ENCODE measurements around the gene ATAD2B.

Gene ATAD2B

DNA sequence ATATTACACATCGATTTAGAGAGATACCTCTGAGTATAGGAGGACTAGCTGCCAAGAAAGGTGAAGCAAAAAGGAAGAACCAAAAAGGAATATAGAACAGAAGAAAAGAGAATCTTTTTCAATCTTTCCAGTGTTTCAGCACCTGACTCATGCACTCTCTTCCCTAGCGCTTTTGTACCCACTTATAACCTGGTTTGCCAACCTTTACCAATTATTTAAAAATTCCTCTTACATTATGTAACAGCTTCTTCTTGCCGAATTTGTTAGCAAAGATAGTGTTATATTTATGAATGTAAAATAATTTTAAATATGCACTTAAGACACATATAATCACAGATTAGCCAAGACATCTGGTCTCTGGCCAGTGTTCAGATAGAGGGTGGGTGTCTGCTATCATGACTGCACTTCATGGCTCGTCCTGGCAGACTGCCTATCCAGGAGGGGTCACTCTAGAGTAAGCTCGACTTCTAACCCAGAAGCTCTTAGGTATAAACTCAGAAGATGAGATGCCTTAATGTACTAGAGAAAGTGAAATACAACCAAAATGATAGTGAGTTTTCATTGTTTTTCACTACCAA lies 122.9 kb downstream of the ATAD2B start:
- Histone ChIP-seq H3K36me3 (replicated peaks; ENCODE audit: low read depth, low read length) (peaks cover 3% of the 10 kb centered on the region), H3K4me3 (ENCODE audit: low read length) (no peak overlapping the region), H3K9me3 (ENCODE audit: insufficient read depth, low read length) (no peaks in the 10 kb centered on the region), H4K20me1 (ENCODE audit: insufficient read depth, low read length) (no peaks in the 10 kb centered on the region), H3K27ac (ENCODE audit: low read length) (no peak overlapping the region), H3K79me2 (ENCODE audit: low read length) (no peaks in the 10 kb centered on the region), H3K4me2 (ENCODE audit: low read length) (no peak overlapping the region), H3K27me3 (ENCODE audit: low read depth, low read length) (no peaks in the 10 kb centered on the region), H3K4me1 (ENCODE audit: low read length) (peaks cover 6% of the 10 kb centered on the region), H2AFZ (ENCODE audit: low read depth, low read length) (no peak overlapping the region), H3K9ac (ENCODE audit: low read length) (no peak overlapping the region)
- TF ChIP-seq EZH2phosphoT487 (IDR thresholded peaks at IDR 0.05; ENCODE audit: low read depth) = no peak
- TF ChIP-seq, protein P1, sequence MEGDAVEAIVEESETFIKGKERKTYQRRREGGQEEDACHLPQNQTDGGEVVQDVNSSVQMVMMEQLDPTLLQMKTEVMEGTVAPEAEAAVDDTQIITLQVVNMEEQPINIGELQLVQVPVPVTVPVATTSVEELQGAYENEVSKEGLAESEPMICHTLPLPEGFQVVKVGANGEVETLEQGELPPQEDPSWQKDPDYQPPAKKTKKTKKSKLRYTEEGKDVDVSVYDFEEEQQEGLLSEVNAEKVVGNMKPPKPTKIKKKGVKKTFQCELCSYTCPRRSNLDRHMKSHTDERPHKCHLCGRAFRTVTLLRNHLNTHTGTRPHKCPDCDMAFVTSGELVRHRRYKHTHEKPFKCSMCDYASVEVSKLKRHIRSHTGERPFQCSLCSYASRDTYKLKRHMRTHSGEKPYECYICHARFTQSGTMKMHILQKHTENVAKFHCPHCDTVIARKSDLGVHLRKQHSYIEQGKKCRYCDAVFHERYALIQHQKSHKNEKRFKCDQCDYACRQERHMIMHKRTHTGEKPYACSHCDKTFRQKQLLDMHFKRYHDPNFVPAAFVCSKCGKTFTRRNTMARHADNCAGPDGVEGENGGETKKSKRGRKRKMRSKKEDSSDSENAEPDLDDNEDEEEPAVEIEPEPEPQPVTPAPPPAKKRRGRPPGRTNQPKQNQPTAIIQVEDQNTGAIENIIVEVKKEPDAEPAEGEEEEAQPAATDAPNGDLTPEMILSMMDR (IDR thresholded peaks at IDR 0.05; ENCODE audit: low read depth, low read length) = peak; percentile 61

DNA sequence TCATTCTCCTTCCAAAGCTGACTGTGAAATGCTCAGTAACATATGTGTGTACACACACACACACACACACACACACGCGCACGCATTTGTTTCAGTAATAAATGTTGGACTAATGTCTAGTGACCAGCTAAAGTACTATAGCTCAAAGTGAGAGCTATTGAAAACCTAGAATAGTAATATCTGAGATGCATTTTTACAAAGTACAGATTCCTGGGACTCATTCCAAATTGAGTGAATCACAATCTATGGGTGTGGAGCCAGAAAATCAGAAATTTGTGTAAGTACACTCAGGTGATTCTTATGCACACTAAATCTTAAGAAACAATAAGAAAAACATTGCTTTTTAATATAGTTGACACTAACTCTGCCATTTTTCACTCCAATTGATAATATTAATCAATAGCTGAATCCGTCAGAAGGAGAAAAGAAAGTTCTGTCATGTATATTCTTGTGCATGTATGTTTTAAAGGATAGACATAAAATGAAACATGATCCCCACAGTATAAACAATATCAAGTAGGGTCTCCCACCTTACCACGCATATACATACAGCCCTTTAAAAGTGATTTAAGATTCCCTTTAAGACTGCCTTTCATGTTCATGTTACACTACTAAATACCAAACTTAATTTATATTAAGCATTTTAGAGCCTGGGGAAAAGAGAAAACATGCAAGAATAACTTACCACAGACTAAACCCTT lies 123.5 kb downstream of the ATAD2B start:
- H2AFZ ChIP-seq (ENCODE audit: low read depth, low read length) = no peak overlapping the region
- no peak overlapping the region for H3K4me3 ChIP-seq (ENCODE audit: low read length)
- no peak overlapping the region for H3K27ac ChIP-seq (ENCODE audit: low read length)
- TF ChIP-seq, protein P1 (IDR thresholded peaks at IDR 0.05; ENCODE audit: low read depth, low read length) = no peak
- no peak for TF ChIP-seq EZH2phosphoT487 (IDR thresholded peaks at IDR 0.05; ENCODE audit: low read depth)
- H4K20me1 ChIP-seq (ENCODE audit: insufficient read depth, low read length) = no peaks in the 10 kb centered on the region
- H3K27me3 ChIP-seq (ENCODE audit: low read depth, low read length) = no peaks in the 10 kb centered on the region
- H3K4me2 ChIP-seq (ENCODE audit: low read length) = no peak overlapping the region
- no peaks in the 10 kb centered on the region for H3K36me3 ChIP-seq (replicated peaks; ENCODE audit: low read depth, low read length)
- H3K79me2 ChIP-seq (ENCODE audit: low read length) = no peaks in the 10 kb centered on the region
- no peaks in the 10 kb centered on the region for H3K4me1 ChIP-seq (ENCODE audit: low read length)
- no peak overlapping the region for H3K9ac ChIP-seq (ENCODE audit: low read length)
- H3K9me3 ChIP-seq (ENCODE audit: insufficient read depth, low read length) = no peaks in the 10 kb centered on the region

DNA sequence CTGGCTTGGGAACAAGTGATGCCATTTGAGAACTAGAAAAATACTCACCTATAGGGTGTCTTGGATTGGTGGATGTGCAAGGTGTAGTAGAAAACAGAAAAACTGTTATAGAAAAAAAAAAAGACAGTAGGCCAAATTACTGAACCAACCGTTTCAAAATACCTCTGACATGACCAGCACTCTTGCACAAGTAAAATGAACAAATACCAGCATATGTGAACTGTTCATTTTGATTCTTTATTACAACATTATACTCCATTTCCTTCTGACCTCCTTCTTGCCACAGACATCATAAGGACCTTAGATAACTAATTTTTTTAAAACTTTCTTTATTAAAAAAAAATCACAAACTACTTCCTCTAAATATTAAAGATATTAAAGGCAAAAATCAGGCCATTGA lies 125.5 kb downstream of the ATAD2B start:
- no peaks in the 10 kb centered on the region for H3K4me1 ChIP-seq (ENCODE audit: low read length)
- no peak overlapping the region for H3K4me3 ChIP-seq (ENCODE audit: low read length)
- no peak overlapping the region for H2AFZ ChIP-seq (ENCODE audit: low read depth, low read length)
- H3K4me2 ChIP-seq (ENCODE audit: low read length) = no peak overlapping the region
- TF ChIP-seq, protein P1 (IDR thresholded peaks at IDR 0.05; ENCODE audit: low read depth, low read length) = no peak
- TF ChIP-seq EZH2phosphoT487 (IDR thresholded peaks at IDR 0.05; ENCODE audit: low read depth) = no peak
- H3K79me2 ChIP-seq (ENCODE audit: low read length) = no peaks in the 10 kb centered on the region
- no peak overlapping the region for H3K9ac ChIP-seq (ENCODE audit: low read length)
- H4K20me1 ChIP-seq (ENCODE audit: insufficient read depth, low read length) = no peaks in the 10 kb centered on the region
- H3K27me3 ChIP-seq (ENCODE audit: low read depth, low read length) = no peaks in the 10 kb centered on the region
- H3K27ac ChIP-seq (ENCODE audit: low read length) = no peak overlapping the region
- H3K9me3 ChIP-seq (ENCODE audit: insufficient read depth, low read length) = no peaks in the 10 kb centered on the region
- H3K36me3 ChIP-seq (replicated peaks; ENCODE audit: low read depth, low read length) = no peaks in the 10 kb centered on the region

DNA sequence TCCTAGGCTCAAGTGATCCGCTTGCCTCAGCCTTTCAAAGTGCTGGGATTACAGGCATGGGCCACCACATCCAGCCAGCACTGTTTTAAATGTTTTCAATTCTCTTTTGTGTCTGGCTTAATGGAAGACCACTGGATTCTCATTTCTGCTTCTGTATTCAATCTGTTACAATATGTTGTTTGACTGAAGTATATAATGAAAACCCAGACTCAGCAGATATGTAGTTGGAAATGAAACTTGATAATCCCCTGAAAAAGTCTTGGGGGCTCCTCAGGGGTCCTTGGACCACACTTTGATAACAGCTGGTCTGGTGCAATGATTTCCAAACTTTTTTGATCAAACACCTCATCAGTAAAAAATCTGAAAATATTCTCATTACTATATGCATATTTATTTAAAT lies 132.7 kb downstream of the ATAD2B start:
- Histone ChIP-seq H3K36me3 (replicated peaks; ENCODE audit: low read depth, low read length) (no peaks in the 10 kb centered on the region), H3K4me3 (ENCODE audit: low read length) (no peak overlapping the region), H3K9me3 (ENCODE audit: insufficient read depth, low read length) (no peaks in the 10 kb centered on the region), H3K27ac (ENCODE audit: low read length) (no peak overlapping the region), H3K27me3 (ENCODE audit: low read depth, low read length) (no peaks in the 10 kb centered on the region), H4K20me1 (ENCODE audit: insufficient read depth, low read length) (no peaks in the 10 kb centered on the region), H3K4me2 (ENCODE audit: low read length) (no peak overlapping the region), H3K4me1 (ENCODE audit: low read length) (no peaks in the 10 kb centered on the region), H3K9ac (ENCODE audit: low read length) (no peak overlapping the region), H3K79me2 (ENCODE audit: low read length) (no peaks in the 10 kb centered on the region), H2AFZ (ENCODE audit: low read depth, low read length) (no peak overlapping the region)
- TF ChIP-seq EZH2phosphoT487 (IDR thresholded peaks at IDR 0.05; ENCODE audit: low read depth) = no peak
- TF ChIP-seq, protein P1 (IDR thresholded peaks at IDR 0.05; ENCODE audit: low read depth, low read length) = no peak
